Measurements from ENCODE around the gene CLNK. TPM values are rescaled to one million over a fixed set of nuclear protein-coding genes. Genes with fewer than 3 reads are reported as not detected.

CLNK gene
- total and polyA plus RNA-seq, 2 of the 8 experiments (the other 6 are each of a cell fraction or from before 2014, with no cell fraction given), result not detected

- TF ChIP-seq ZNF274 (IDR thresholded peaks at IDR 0.05; ENCODE audit: borderline replicate concordance, extremely low read depth, low read length), result no peak
- TF ChIP-seq TBP (IDR thresholded peaks at IDR 0.05; ENCODE audit: low read depth, low read length), result no peak
- no peak for TF ChIP-seq EZH2 (IDR thresholded peaks at IDR 0.05; ENCODE audit: low read depth, low read length, severe bottlenecking)
Measured at GRCh38 chr4:10521424-10521823, 163.1 kb downstream of the CLNK start (continued).
